AG04450 (cell line): ENCODE data around the gene CRYGN. TPM values are rescaled to one million over a fixed set of nuclear protein-coding genes. Genes with fewer than 3 reads are reported as not detected.

ENCODE experiments used
- CTCF ChIA-PET: fragments of 300-600, 350-600 bp; formaldehyde crosslinking; extraction: SDS; loops from one replicate; lab custom pipeline; 2022; ENCODE audit warnings: antibody characterized with exemption, inconsistent platforms; lab: Charles Lee
- POLR2A ChIA-PET: fragments of 350-600 bp; formaldehyde crosslinking; extraction: SDS; loops from one replicate; lab custom pipeline; 2021; ENCODE audit warnings: antibody characterized with exemption, inconsistent platforms; lab: Yijun Ruan, JAX
- DNase-seq: peaks from one replicate; pipeline ENCODE4 v3.0.0-alpha.2; 2011; ENCODE audit warnings: low read depth, low spot score
- H3K27ac ChIP-seq: one replicate; pipeline ENCODE4 v1.5.1; 2012; ENCODE audit warnings: low read depth, low read length, control low read depth
- H3K27me3 ChIP-seq: one replicate; pipeline ENCODE4 v1.6.0; 2012; ENCODE audit warnings: low read length; ENCODE audit not compliant: control insufficient read depth, insufficient read depth
- H3K4me3 ChIP-seq: 2 replicates; pipeline ENCODE4 v1.5.1; 2011; ENCODE audit warnings: mild to moderate bottlenecking, low read depth, low read length, control low read depth
- H3K9me3 ChIP-seq: 2 replicates; pipeline ENCODE4 v1.5.1; 2012; ENCODE audit warnings: low read length; ENCODE audit not compliant: control insufficient read depth, insufficient read depth
- CTCF ChIP-seq: IDR thresholded peaks from 2 replicates; pipeline ENCODE4 v1.5.1; 2011; ENCODE audit warnings: low read depth, low read length, control low read depth, inconsistent platforms
- polyA plus RNA-seq: library from polyadenylated mRNA; depleted of rRNA; stranded (reverse); fragments of >200 nt; gene quantifications from 2 replicates; pipeline ENCODE4 v1.2.3, GENCODE V29; 2011

Gene CRYGN
- polyA plus RNA-seq, 1 experiment = not detected

GRCh38 chr7:151386301-151387160 lies 53.4 kb downstream of the CRYGN start:
- Histone ChIP-seq H3K4me3 (no peak overlapping the region), H3K9me3 (no peaks in the 10 kb centered on the region; the same call in 1 of the 2 replicates), H3K27ac (no peak overlapping the region), H3K27me3 (peaks cover 66% of the 10 kb centered on the region)
- TF ChIP-seq CTCF = no peak
- POLR2A ChIA-PET = no interaction called here
- CTCF ChIA-PET = no interaction called here
- no peak for DNase-seq

- ChIA-PET CTCF (no interaction called here), POLR2A (no interaction called here)
- TF ChIP-seq CTCF = no peak
- Histone ChIP-seq H3K4me3 (no peak overlapping the region), H3K27me3 (peaks cover 66% of the 10 kb centered on the region), H3K27ac (no peak overlapping the region), H3K9me3 (no peaks in the 10 kb centered on the region; the same call in 1 of the 2 replicates)
- DNase-seq = no peak
Observed at GRCh38 chr7:151385626-151386300, 54.2 kb downstream of the CRYGN start.

GRCh38 chr7:151384776-151385625 lies 54.9 kb downstream of the CRYGN start:
- Histone ChIP-seq H3K9me3 (no peaks in the 10 kb centered on the region; the same call in 1 of the 2 replicates), H3K27me3 (peaks cover 66% of the 10 kb centered on the region), H3K27ac (no peak overlapping the region), H3K4me3 (no peak overlapping the region)
- no peak for TF ChIP-seq CTCF
- ChIA-PET POLR2A (no interaction called here), CTCF (interaction anchor here (2.0 kb wide), 1 partner anchor 16 kb away, joined by 7 read pairs; no protein-coding TSS in a partner anchor)
- no peak for DNase-seq

GRCh38 chr7:151384352-151384697 lies 55.6 kb downstream of the CRYGN start:
- Histone ChIP-seq H3K27ac (no peak overlapping the region), H3K27me3 (peaks cover 60% of the 10 kb centered on the region), H3K4me3 (no peak overlapping the region), H3K9me3 (no peaks in the 10 kb centered on the region; the same call in 1 of the 2 replicates)
- CTCF ChIA-PET = interaction anchor here (2.0 kb wide), 1 partner anchor 16 kb away, joined by 7 read pairs; no protein-coding TSS in a partner anchor
- POLR2A ChIA-PET = no interaction called here
- TF ChIP-seq CTCF = no peak
- DNase-seq = no peak
